ENCODE measurements around the gene EPS8L2.
"Not testable (repeated sequence)": the region's sequence is repeated elsewhere in the genome, so short reads cannot be mapped to it uniquely, and the experiment has no call there.

Gene EPS8L2

GRCh38 chr11:727859-728748, 22.1 kb downstream of the EPS8L2 start:
- Histone ChIP-seq H3K27ac (replicated peaks) (peak overlapping the region; percentile 83), H3K27me3 (ENCODE audit: insufficient read depth, poor library complexity, severe bottlenecking) (no peaks in the 10 kb centered on the region)

GRCh38 chr11:728901-729491, 23.0 kb downstream of the EPS8L2 start:
- TF ChIP-seq GABPA (IDR thresholded peaks at IDR 0.05; ENCODE audit: low read depth) (no peak), CTCF (IDR thresholded peaks at IDR 0.05; ENCODE audit: insufficient read depth, low read length) (no peak), REST (IDR thresholded peaks at IDR 0.05; ENCODE audit: insufficient replicate concordance, low read depth) (no peak), SPI1 (IDR thresholded peaks at IDR 0.05; ENCODE audit: borderline replicate concordance, low read depth) (no peak), POLR2AphosphoS5 (IDR thresholded peaks at IDR 0.05; ENCODE audit: low read depth) (no peak)
- Histone ChIP-seq H3K27ac (replicated peaks) (peak overlapping the region; percentile 83), H3K4me3 (replicated peaks; ENCODE audit: insufficient read depth, low read length) (no peak overlapping the region; the same call in 1 of the 2 replicates), H3K27me3 (ENCODE audit: insufficient read depth, poor library complexity, severe bottlenecking) (no peaks in the 10 kb centered on the region)
- DNase-seq (ENCODE audit: low read depth in 1 of 2, low spot score in 1 of 2), result no peak

More at GRCh38 chr11:727859-728748, 22.1 kb downstream of the EPS8L2 start:
- no peak overlapping the region for H3K4me3 ChIP-seq (replicated peaks; ENCODE audit: insufficient read depth, low read length)
- TF ChIP-seq REST (IDR thresholded peaks at IDR 0.05; ENCODE audit: insufficient replicate concordance, low read depth) (no peak), CTCF (IDR thresholded peaks at IDR 0.05; ENCODE audit: insufficient read depth, low read length) (peak; percentile 95)
- DNase-seq (ENCODE audit: low read depth in 1 of 2, low spot score in 1 of 2), result peak; percentile 77 to 80

GRCh38 chr11:729492-730074, 23.6 kb downstream of the EPS8L2 start:
- peak; percentile 45 to 71 for DNase-seq (ENCODE audit: low read depth in 1 of 2, low spot score in 1 of 2)
- no peaks in the 10 kb centered on the region for H3K27me3 ChIP-seq (ENCODE audit: insufficient read depth, poor library complexity, severe bottlenecking)
- peak overlapping the region; percentile 83 for H3K27ac ChIP-seq (replicated peaks)
- H3K4me3 ChIP-seq (replicated peaks; ENCODE audit: insufficient read depth, low read length), result no peak overlapping the region; the same call in 1 of the 2 replicates
- TF ChIP-seq SPI1 (IDR thresholded peaks at IDR 0.05; ENCODE audit: borderline replicate concordance, low read depth) (peak; percentile 85), GABPA (IDR thresholded peaks at IDR 0.05; ENCODE audit: low read depth) (no peak)

- H3K27ac ChIP-seq (replicated peaks), result no peak overlapping the region
- H3K4me3 ChIP-seq (replicated peaks; ENCODE audit: insufficient read depth, low read length), result no peak overlapping the region
- H3K27me3 ChIP-seq (ENCODE audit: insufficient read depth, poor library complexity, severe bottlenecking), result no peaks in the 10 kb centered on the region
- peak in 1 of 2 experiments; percentile 47 for DNase-seq (ENCODE audit: low read depth in 1 of 2, low spot score in 1 of 2)
- no peak for TF ChIP-seq GABPA (IDR thresholded peaks at IDR 0.05; ENCODE audit: low read depth)
- no peak for TF ChIP-seq CTCF (IDR thresholded peaks at IDR 0.05; ENCODE audit: insufficient read depth, low read length)
- no peak for TF ChIP-seq POLR2AphosphoS5 (IDR thresholded peaks at IDR 0.05; ENCODE audit: low read depth)
- TF ChIP-seq REST (IDR thresholded peaks at IDR 0.05; ENCODE audit: insufficient replicate concordance, low read depth), result no peak
- TF ChIP-seq SPI1 (IDR thresholded peaks at IDR 0.05; ENCODE audit: borderline replicate concordance, low read depth), result no peak
These were observed 27.0 kb downstream of the EPS8L2 start for GRCh38 chr11:733072-733471.

GRCh38 chr11:734541-734940, 28.5 kb downstream of the EPS8L2 start:
- not testable (repeated sequence) for H3K27ac ChIP-seq (replicated peaks); H3K4me3 ChIP-seq (replicated peaks; ENCODE audit: insufficient read depth, low read length); H3K27me3 ChIP-seq (ENCODE audit: insufficient read depth, poor library complexity, severe bottlenecking); DNase-seq (ENCODE audit: low read depth in 1 of 2, low spot score in 1 of 2)

All from HL-60 (cell line).